Gastrocnemius medialis (tissue), 4 donors: ENCODE data around the gene TNFAIP8. TPM values are rescaled to one million over a fixed set of nuclear protein-coding genes. Genes with fewer than 3 reads are reported as not detected.

Source experiments
- ATAC-seq, 2 donors: fragments of 150-250 bp; one replicate each; pipeline ENCODE4 v1.9.1; 2016
- DNase-seq, 2 donors: peaks; one replicate each; pipeline ENCODE4 v3.0.0-alpha.2; 2019
- H3K27ac ChIP-seq, 4 donors: fragments of 200-600 bp; sonication (generic); 1 replicate in 1 of 4; 2 replicates in 3 of 4; pipeline ENCODE4 v1.5.1; 2016 to 2018; ENCODE audit warnings: mild to moderate bottlenecking in 2 of 4, moderate library complexity in 1 of 4
- H3K27me3 ChIP-seq, 3 donors: fragments of 200-600 bp; sonication (generic) in 2 of 3; 1 replicate in 1 of 3; 2 replicates in 2 of 3; pipeline versions ENCODE4 v1.5.1 to v1.6.0; 2016 to 2019; ENCODE audit warnings: mild to moderate bottlenecking in 1 of 3, moderate library complexity in 1 of 3
- H3K36me3 ChIP-seq, 2 donors: fragments of 200-600 bp; sonication (generic) in 1 of 2; one replicate each; pipeline ENCODE4 v1.5.1; 2017 to 2018
- H3K4me1 ChIP-seq, 2 donors: fragments of 200-600 bp; sonication (generic) in 1 of 2; one replicate each; pipeline ENCODE4 v1.5.1; 2016 to 2017; ENCODE audit warnings: mild to moderate bottlenecking in 2 of 2
- H3K4me3 ChIP-seq, 4 donors: fragments of 200-600 bp; sonication (generic) in 3 of 4; 1 replicate in 1 of 4; 2 replicates in 3 of 4; pipeline ENCODE4 v1.5.1; 2016 to 2019; ENCODE audit warnings: mild to moderate bottlenecking in 2 of 4
- H3K9me3 ChIP-seq, 3 donors: fragments of 200-600 bp; sonication (generic) in 2 of 3; 1 replicate in 1 of 3; 2 replicates in 2 of 3; pipeline ENCODE4 v1.5.1; 2016 to 2019
- CTCF ChIP-seq, 5 experiments: fragments of 450-650 bp in 3 of 5; fragments of 200-600 bp in 2 of 5; sonication (generic) in 2 of 5; IDR thresholded peaks in 4 of 5; conservative IDR thresholded peaks in 1 of 5; 1 replicate in 4 of 5; 2 replicates in 1 of 5; pipeline ENCODE4 v1.5.1; 2016 to 2019; ENCODE audit warnings: antibody characterized with exemption in 5 of 5, mild to moderate bottlenecking in 3 of 5, moderate library complexity in 3 of 5
- POLR2A ChIP-seq, 2 donors: fragments of 450-650 bp; IDR thresholded peaks; one replicate each; pipeline ENCODE4 v1.6.1; 2017; ENCODE audit warnings: antibody characterized with exemption in 2 of 2, mild to moderate bottlenecking in 2 of 2, moderate library complexity in 2 of 2
- in situ Hi-C, 4 donors: fragments of 200-750 bp; cut with MboI; loops; one replicate each; pipeline versions ENCODE4 v1.15.0 to v1.8.0; 2017; ENCODE audit warnings: low sequenced_read_pairs in 4 of 4
- intact Hi-C: fragments of 100-400 bp; cut with DNase I; formaldehyde crosslinking; loops from one replicate; pipeline ENCODE4 v1.15.1; 2023; ENCODE audit warnings: low total_unique reads
- total RNA-seq, 4 donors: library from RNA; depleted of rRNA; stranded (reverse); fragments of >200 nt; gene quantifications; one replicate each; pipeline versions ENCODE4 v1.1.0 to v1.2.3, GENCODE V29; 2016

The TNFAIP8 gene
- total RNA-seq, 4 donors from 2014 or later: 0.20 to 5.8 (median 2.0) TPM

GRCh38 chr5:119385536-119386128 is 29.8 kb downstream of the TNFAIP8 start:
- Histone ChIP-seq H3K27ac (no peak overlapping the region), H3K4me3 (no peak overlapping the region), H3K4me1 (no peaks in the 10 kb centered on the region), H3K27me3 (no peaks in the 10 kb centered on the region), H3K9me3 (no peaks in the 10 kb centered on the region), H3K36me3 (no peaks in the 10 kb centered on the region)
- no peak for DNase-seq
- in situ Hi-C loops (no loop called here), intact Hi-C loops (no loop called here)
- TF ChIP-seq CTCF (IDR thresholded peaks at IDR 0.05 in 4 of 5, conservative IDR thresholded peaks at IDR 0.05 in 1 of 5) (no peak), POLR2A (IDR thresholded peaks at IDR 0.05) (no peak)
- no peak for ATAC-seq

- intact Hi-C loops (no loop called here), in situ Hi-C loops (no loop called here)
- ATAC-seq: no peak
- no peaks in the 10 kb centered on the region for H3K27me3 ChIP-seq
- H3K27ac ChIP-seq: no peak overlapping the region
- H3K4me3 ChIP-seq: no peak overlapping the region
- no peaks in the 10 kb centered on the region for H3K4me1 ChIP-seq
- H3K9me3 ChIP-seq: no peaks in the 10 kb centered on the region
- DNase-seq: no peak
- no peaks in the 10 kb centered on the region for H3K36me3 ChIP-seq
- TF ChIP-seq POLR2A (IDR thresholded peaks at IDR 0.05): no peak
- TF ChIP-seq CTCF (IDR thresholded peaks at IDR 0.05 in 4 of 5, conservative IDR thresholded peaks at IDR 0.05 in 1 of 5): no peak
These were observed 31.0 kb downstream of the TNFAIP8 start for GRCh38 chr5:119386596-119387344.

- in situ Hi-C loops (no loop called here), intact Hi-C loops (no loop called here)
- no peak for ATAC-seq
- no peak for TF ChIP-seq CTCF (IDR thresholded peaks at IDR 0.05 in 4 of 5, conservative IDR thresholded peaks at IDR 0.05 in 1 of 5)
- TF ChIP-seq POLR2A (IDR thresholded peaks at IDR 0.05): no peak
- H3K27ac ChIP-seq: no peak overlapping the region
- no peaks in the 10 kb centered on the region for H3K27me3 ChIP-seq
- no peaks in the 10 kb centered on the region for H3K4me1 ChIP-seq
- no peak for DNase-seq
- H3K9me3 ChIP-seq: no peaks in the 10 kb centered on the region
- no peak overlapping the region for H3K4me3 ChIP-seq
- H3K36me3 ChIP-seq: no peaks in the 10 kb centered on the region
These were observed 32.3 kb downstream of the TNFAIP8 start for GRCh38 chr5:119387945-119388618.

- Histone ChIP-seq H3K4me1 (no peaks in the 10 kb centered on the region), H3K27me3 (no peaks in the 10 kb centered on the region), H3K27ac (no peak overlapping the region), H3K36me3 (no peaks in the 10 kb centered on the region), H3K9me3 (no peaks in the 10 kb centered on the region), H3K4me3 (no peak overlapping the region)
- intact Hi-C loops (no loop called here), in situ Hi-C loops (no loop called here)
- no peak for ATAC-seq
- no peak for DNase-seq
- no peak for TF ChIP-seq POLR2A (IDR thresholded peaks at IDR 0.05)
- no peak for TF ChIP-seq CTCF (IDR thresholded peaks at IDR 0.05 in 4 of 5, conservative IDR thresholded peaks at IDR 0.05 in 1 of 5)
These were observed 32.9 kb downstream of the TNFAIP8 start for GRCh38 chr5:119388619-119389190.
